ENCODE measurements around the gene FRMD5.
"Not testable (repeated sequence)": the region's sequence is repeated elsewhere in the genome, so short reads cannot be mapped to it uniquely, and the experiment has no call there.

The FRMD5 gene

GRCh38 chr15:43826508-43827341 lies 368.3 kb downstream of the FRMD5 start, which contains the start of gene WDR76:
Gene WDR76 (plus strand): TSS chr15:43827002. CDS start chr15:43827033, 31 bp downstream.
- DNase-seq: peak; percentile 76

- no peak for DNase-seq
These were observed 369.0 kb downstream of the FRMD5 start for GRCh38 chr15:43826029-43826507.

GRCh38 chr15:43825305-43825704 lies 369.8 kb downstream of the FRMD5 start:
- DNase-seq: not testable (repeated sequence)

- peak; percentile 96 for DNase-seq
These were observed 370.5 kb downstream of the FRMD5 start, which contains the start of gene MFAP1 for GRCh38 chr15:43824302-43825246. Gene MFAP1 (minus strand): TSS chr15:43824690. CDS start chr15:43824569, 121 bp downstream.

GRCh38 chr15:43821505-43821904 lies 373.6 kb downstream of the FRMD5 start:
- no peak for DNase-seq

Measured in CD4-positive, alpha-beta T cell treated with Interleukin-17A for 1 hour (primary cell).